ENCODE results near the gene ZNF202.

DNA sequence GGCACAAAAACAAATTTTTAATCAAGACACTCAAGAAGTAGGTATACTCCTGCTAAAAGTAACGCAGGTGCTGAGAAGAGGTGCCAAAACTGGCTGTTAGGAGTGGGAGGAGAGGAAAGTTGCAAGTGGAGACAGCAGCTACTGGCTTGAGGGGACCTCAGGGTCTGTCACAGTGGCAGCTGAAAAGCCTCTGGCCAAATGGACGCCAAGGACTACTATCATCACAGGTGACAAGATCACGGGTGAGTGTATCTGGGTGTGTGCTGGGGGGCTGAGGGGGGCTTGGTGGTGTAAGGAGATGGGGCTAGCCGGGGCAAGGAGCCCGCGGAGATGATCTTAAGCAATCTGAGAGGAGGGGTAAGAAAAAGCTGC is 687 bp downstream of the ZNF202 start:
- TF ChIP-seq, protein P1, sequence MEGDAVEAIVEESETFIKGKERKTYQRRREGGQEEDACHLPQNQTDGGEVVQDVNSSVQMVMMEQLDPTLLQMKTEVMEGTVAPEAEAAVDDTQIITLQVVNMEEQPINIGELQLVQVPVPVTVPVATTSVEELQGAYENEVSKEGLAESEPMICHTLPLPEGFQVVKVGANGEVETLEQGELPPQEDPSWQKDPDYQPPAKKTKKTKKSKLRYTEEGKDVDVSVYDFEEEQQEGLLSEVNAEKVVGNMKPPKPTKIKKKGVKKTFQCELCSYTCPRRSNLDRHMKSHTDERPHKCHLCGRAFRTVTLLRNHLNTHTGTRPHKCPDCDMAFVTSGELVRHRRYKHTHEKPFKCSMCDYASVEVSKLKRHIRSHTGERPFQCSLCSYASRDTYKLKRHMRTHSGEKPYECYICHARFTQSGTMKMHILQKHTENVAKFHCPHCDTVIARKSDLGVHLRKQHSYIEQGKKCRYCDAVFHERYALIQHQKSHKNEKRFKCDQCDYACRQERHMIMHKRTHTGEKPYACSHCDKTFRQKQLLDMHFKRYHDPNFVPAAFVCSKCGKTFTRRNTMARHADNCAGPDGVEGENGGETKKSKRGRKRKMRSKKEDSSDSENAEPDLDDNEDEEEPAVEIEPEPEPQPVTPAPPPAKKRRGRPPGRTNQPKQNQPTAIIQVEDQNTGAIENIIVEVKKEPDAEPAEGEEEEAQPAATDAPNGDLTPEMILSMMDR (IDR thresholded peaks at IDR 0.05; ENCODE audit: low read depth, low read length, poor library complexity, severe bottlenecking): no peak
- TF ChIP-seq EZH2phosphoT487 (IDR thresholded peaks at IDR 0.05; ENCODE audit: borderline replicate concordance, low read length): no peak

Measured in DOHH2 (cell line).